ES-I3 (cell line): Measurements from ENCODE around the gene SEMA3C.
"Not testable (repeated sequence)": the region's sequence is repeated elsewhere in the genome, so short reads cannot be mapped to it uniquely, and the experiment has no call there.

ENCODE experiments used
- H3K36me3 ChIP-seq: 2 replicates; pipeline ENCODE4 v1.6.1; 2013; ENCODE audit warnings: mild to moderate bottlenecking, low read length, control low read depth, moderate library complexity; ENCODE audit not compliant: insufficient read depth
- H3K4me1 ChIP-seq: 2 replicates; pipeline ENCODE4 v1.6.1; 2013; ENCODE audit warnings: mild to moderate bottlenecking, control low read depth, low read length; ENCODE audit not compliant: insufficient read depth
- H3K9ac ChIP-seq: 2 replicates; pipeline ENCODE4 v1.6.1; 2013; ENCODE audit warnings: low read depth, mild to moderate bottlenecking, low read length, moderate library complexity
- H3K9me3 ChIP-seq: 2 replicates; pipeline ENCODE4 v1.6.1; 2013; ENCODE audit warnings: mild to moderate bottlenecking, low read length, moderate library complexity; ENCODE audit not compliant: control insufficient read depth, insufficient read depth

Gene SEMA3C

DNA sequence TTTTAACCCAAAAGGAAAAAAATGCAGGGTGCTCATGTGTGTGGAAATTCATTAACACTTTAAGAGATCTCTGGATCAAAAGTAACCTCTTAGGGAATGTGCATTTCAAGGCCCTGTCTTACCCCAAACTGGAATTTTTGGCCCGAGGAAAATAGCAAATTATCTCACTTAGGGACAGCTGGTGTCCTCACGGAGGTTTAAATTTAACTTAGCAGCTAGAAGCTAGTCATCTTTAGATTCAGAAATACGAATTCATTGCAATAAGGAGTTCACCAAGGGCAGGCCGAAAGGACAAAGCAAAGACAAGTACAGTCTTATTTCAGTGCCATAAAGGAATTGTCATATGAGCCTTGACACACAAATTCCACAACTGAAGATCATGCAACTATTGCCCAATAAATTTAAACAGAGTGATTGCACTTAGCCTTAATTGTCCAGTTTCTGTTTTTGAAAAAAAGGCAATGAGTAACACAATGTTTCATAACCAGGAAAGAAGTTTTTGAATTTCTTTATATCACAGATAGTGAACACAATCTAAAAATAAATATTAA, 22.4 kb upstream of the SEMA3C start:
- no peak overlapping the region for H3K9ac ChIP-seq
- H3K36me3 ChIP-seq: no peaks in the 10 kb centered on the region
- no peaks in the 10 kb centered on the region for H3K9me3 ChIP-seq
- 0 out of 2 replicates have a peak, but pooled peaks cover 3% of the 10 kb centered on the region for H3K4me1 ChIP-seq

DNA sequence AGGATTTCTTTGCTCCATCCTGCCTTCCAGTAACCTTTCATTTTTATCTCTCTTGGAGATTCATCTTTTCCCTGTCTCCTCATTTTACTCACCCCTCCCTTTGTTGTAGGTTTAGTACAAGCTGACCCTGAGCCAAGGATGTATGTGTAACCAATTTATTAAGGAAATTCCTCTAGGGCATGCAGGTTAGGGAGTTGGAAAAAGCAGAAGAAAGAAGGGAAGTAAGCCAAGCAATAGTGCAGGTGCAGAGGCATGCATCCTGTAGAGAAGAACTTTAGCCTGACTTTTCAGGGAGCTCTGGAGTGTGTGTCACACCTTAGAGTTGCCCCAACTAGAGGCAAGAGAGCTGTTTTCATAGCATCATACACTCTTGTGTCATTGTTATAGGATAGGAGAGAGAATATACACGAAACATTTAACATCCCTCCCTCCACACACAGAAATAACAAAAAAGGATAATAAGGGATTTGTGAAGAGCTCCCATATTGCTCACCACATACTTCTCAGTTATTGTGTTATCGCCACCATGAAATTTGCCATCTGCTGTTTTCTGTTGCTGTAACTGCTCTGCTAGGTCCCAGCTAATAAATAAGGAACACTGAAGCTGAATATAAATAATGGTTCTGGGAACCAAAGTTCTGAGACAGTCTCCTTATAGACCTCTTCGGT, 21.8 kb upstream of the SEMA3C start:
- H3K9me3 ChIP-seq: no peaks in the 10 kb centered on the region
- H3K9ac ChIP-seq: no peak overlapping the region
- H3K36me3 ChIP-seq: no peaks in the 10 kb centered on the region
- 0 out of 2 replicates have a peak, but pooled peaks cover 3% of the 10 kb centered on the region for H3K4me1 ChIP-seq

DNA sequence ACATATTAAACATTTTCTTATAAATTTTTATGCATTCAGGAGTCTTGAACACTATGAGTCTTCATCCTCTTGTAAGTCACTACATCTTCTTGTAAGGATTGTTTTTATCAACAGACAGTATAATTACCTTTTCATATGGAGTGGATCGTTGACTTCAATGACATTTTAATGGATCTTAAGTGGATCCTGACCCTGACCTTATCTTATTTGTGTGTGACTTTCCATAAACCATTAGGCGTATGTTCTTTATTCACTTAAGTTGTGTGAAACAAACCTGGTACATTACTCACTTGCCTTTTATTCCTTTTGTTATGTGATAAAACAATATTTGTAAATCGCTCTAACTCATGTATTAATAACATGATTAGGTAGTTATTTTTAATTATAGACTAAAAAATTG, 18.5 kb upstream of the SEMA3C start:
- no peak overlapping the region for H3K9ac ChIP-seq
- no peaks in the 10 kb centered on the region for H3K9me3 ChIP-seq
- H3K4me1 ChIP-seq: 0 out of 2 replicates have a peak, but pooled peaks cover 3% of the 10 kb centered on the region
- H3K36me3 ChIP-seq: no peaks in the 10 kb centered on the region

DNA sequence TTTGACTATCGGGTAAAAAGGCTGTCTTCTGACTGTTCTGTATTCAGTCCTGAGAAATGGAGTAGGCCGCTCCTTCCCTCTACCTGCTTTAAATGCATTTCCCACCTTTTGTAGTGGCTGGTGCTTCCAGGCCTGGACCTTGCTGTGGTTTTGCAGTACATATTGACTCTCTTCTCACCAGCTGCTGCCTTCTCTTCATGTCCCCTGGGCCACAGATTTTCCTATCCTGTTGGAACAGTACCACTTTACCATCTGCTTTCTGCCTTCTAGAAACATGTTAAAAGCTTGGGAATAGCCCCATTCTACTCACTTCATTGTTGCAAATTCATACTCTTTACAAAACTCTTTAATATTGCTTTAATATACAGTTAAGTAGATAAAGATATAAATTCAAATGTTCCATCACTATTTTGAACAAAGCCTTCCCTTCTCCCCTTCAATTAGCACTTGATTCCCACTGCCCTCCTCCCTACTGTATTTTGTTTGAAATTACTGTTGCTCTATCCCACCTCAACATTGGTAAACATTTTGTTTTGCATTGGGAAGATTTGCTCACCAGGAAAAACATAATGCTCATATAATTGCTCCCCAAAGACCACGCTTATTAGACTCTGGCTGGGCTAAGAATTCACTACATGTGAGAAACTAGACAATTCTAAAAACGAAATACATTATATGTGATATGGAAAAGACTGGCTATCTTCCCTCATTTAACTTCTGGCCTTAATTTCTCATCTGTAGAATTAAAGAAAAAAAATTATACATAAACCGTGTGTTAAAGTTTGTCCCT, 17.3 kb upstream of the SEMA3C start:
- Histone ChIP-seq H3K9ac (no peak overlapping the region), H3K36me3 (no peaks in the 10 kb centered on the region), H3K4me1 (0 out of 2 replicates have a peak, but pooled peaks cover 3% of the 10 kb centered on the region)

DNA sequence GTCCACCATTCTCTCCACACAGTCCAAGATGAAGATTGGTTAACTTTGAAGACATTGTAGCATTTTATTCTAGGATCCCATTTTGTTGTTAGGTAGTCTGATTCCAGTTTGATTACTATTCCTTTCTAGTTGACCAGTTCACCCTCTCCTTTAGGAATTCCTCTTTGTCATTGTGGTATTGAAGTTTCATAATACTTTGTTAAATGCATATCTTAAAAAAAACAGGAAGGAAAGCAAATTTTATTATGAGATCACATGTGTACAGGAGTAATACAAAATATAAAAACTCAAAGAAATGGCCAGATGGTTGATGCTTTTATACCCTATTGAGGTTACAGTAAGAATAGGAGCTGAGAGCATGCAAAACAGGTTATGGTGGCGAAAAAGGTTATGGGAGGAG, 15.5 kb upstream of the SEMA3C start:
- Histone ChIP-seq H3K36me3 (no peaks in the 10 kb centered on the region), H3K4me1 (no peaks in the 10 kb centered on the region), H3K9ac (no peak overlapping the region), H3K9me3 (no peaks in the 10 kb centered on the region)

More for the DNA sequence above, 17.3 kb upstream of the SEMA3C start:
- H3K9me3 ChIP-seq: no peaks in the 10 kb centered on the region

DNA sequence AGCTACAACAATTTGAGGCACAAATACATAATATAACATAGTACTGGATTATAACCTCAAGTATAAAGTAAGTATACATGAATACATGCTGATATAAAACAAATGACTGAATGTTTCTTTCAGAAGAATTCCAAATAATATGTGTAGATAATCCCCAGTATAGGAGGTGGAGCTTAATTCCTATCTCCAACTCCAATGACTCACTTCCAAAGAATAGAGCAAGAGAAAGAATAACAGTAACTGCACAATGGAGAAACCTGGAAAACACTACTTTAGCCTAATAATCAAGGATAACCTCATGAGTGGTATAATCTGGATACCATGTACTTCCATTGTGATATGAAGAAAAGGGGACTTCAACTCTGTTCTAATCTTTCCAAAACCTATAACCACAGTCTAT, 13.7 kb upstream of the SEMA3C start:
- no peaks in the 10 kb centered on the region for H3K4me1 ChIP-seq
- H3K36me3 ChIP-seq: no peaks in the 10 kb centered on the region
- H3K9me3 ChIP-seq: no peaks in the 10 kb centered on the region
- no peak overlapping the region for H3K9ac ChIP-seq

DNA sequence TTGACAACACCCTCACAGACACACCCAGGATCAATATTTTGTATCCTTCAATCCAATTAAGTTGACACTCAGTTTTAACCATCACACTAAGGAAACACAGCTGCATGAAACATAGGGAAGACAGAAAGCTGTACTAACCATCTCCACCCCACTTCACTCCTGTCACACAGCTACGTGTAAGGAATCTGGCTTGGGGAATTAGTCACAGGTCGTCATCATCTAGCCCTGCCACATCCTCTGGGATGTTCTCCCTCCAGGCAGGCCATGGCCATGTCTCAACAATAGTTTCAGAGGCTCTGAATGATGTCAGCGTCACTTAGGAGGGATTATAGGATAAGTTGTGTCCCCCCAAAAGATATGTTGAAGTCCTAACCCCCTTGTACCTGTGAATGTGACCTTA, 10.8 kb upstream of the SEMA3C start:
- Histone ChIP-seq H3K9me3 (no peaks in the 10 kb centered on the region), H3K9ac (no peak overlapping the region), H3K4me1 (no peaks in the 10 kb centered on the region), H3K36me3 (no peaks in the 10 kb centered on the region)

DNA sequence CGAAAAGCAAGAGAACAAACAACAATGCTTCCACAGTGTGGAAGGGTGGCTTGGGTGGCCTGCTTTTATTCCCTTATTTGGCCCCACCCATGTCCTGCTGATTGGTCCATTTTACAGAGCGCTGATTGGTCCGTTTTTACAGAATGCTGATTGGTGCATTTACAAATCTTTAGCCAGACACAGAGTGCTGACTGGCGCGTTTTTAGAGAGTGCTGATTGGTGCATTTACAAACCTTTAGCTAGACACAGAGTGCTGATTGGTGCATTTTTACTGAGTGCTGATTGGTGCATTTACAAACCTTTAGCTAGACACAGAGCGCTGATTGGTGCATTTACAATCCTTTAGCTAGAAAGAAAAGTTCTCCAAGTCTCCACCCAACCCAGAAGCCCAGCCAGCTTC, 8.1 kb upstream of the SEMA3C start:
- H3K9me3 ChIP-seq, H3K4me1 ChIP-seq, H3K36me3 ChIP-seq, H3K9ac ChIP-seq: not testable (repeated sequence)

DNA sequence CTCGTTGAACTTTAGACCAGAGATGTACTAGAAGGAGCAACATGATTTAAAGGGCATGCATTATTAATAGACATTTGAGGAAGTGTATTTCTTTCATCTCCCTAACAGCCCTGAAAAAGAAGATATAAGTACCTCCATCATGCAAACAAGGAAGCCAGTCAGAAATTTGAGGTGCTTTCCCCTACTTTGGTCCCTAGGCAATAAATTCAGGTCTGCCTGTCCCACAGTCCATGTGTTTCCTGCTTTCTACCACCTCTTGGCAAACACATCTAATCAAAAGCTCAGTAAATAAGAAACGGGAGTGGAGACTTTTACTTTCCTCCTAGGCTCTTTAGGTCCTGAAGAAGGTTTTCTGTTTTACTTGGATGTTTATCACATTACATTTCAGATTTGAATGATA, 5.2 kb upstream of the SEMA3C start:
- Histone ChIP-seq H3K9ac (no peak overlapping the region), H3K4me1 (no peaks in the 10 kb centered on the region), H3K36me3 (no peaks in the 10 kb centered on the region), H3K9me3 (no peaks in the 10 kb centered on the region)

DNA sequence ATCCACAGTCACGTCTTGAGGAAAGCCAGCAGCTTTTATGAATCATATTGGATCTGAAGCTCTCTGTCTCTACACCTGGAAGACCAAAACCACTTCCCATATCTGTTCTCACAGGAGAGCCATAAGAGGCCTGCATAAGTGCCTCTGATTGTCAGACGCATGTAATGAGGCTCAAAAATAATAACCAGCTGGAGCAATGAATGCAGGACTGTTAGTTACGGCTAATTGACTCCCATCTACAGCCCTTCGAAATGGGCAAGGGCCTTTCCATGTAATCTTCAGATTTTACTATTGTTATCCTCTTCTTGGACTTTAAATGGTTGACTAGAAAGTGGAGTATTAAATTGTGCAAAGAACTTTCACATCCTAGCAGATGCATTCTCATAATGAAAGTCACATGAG, 4.4 kb upstream of the SEMA3C start:
- Histone ChIP-seq H3K36me3 (no peaks in the 10 kb centered on the region), H3K9ac (no peak overlapping the region), H3K4me1 (no peaks in the 10 kb centered on the region), H3K9me3 (no peaks in the 10 kb centered on the region)

DNA sequence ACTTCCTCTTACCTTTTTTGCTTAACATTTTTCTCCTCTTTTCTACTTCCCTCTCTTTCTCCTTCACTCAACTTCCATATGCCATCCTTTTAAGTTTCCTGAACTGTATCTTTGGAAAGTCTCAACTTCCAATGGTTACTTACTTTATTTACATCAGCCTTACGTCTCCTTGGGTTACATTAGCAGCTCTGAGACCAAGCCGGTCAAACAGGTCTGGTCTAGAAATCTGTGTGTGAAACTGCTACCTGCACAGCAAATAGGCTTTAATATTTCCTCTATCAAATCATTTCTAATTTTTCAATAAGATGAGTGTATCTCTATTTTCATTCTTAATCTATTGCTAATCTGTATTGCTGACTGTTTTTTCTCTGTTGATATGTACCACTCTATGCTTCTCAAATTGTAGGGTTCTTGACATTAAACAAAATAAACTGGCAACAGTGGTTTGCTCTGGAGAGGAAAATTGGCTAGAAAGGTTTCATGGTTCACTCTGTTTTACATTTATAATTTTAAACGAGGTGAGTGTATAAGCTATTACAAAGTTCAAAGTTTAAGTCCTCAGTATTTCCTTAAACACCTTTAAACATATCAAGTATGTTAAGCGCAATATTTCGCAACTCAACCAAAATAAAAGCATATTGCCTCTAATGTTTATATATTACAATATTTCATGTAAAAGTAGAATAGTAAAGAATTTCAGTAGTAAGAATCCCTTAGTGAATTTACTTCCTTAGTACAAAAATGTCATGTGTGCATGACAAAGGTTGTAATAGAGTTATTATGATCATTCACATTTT, 3.6 kb upstream of the SEMA3C start:
- no peaks in the 10 kb centered on the region for H3K36me3 ChIP-seq
- no peaks in the 10 kb centered on the region for H3K9me3 ChIP-seq
- no peak overlapping the region for H3K9ac ChIP-seq
- no peaks in the 10 kb centered on the region; the same call in 1 of the 2 replicates for H3K4me1 ChIP-seq

DNA sequence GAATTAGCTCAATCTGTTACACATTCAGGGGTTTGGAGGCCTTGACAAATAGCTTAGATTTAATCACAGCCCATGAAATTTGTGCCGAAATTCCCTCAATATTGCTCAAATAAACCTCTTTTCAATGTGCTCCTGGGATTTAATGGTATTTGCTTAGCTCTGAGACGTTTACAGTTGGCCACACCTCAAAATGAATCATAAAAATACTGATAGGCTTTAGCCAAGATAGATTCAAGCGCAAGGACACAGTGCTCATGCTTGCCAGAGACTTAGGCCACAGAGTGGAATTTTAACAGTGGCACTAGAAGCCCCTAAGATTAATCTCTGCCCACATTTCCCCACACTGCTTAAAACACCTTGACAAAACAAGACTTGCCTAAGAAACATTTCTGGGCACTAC, 2.3 kb upstream of the SEMA3C start:
- H3K9me3 ChIP-seq: no peaks in the 10 kb centered on the region
- no peaks in the 10 kb centered on the region; the same call in 1 of the 2 replicates for H3K4me1 ChIP-seq
- no peaks in the 10 kb centered on the region for H3K36me3 ChIP-seq
- H3K9ac ChIP-seq: no peak overlapping the region

DNA sequence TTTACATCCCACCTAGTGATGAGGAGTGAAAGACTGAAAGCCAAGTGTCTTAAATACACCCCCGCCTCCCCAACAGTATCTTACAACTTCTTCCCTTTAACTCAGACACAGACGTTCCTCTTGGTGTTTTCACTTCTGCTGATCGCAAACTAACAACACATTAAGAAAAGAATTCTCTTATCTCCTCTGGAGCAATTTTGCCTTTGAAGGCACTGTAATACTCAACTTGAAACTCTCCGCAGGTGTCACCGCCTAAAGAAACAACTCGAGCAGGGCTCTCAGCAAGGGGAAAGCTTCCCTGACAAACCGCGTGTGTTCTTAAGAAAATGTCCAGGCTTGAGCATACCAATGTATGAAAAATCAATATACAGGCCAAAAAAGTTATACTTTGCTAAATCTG, 452 bp downstream of the SEMA3C start:
- Histone ChIP-seq H3K9ac (peak overlapping the region; percentile 53; the same call in 1 of the 2 replicates), H3K4me1 (no peaks in the 10 kb centered on the region; the same call in 1 of the 2 replicates), H3K36me3 (no peaks in the 10 kb centered on the region), H3K9me3 (no peaks in the 10 kb centered on the region)
